PC-3 (cell line): ENCODE results near the gene MRM1. TPM values are rescaled to one million over a fixed set of nuclear protein-coding genes. Genes with fewer than 3 reads are reported as not detected.

Experiments used
- ATAC-seq: fragments of 200-7000 bp; cut with Tn5 transposase; 2 replicates; pipeline ENCODE4 v1.9.1; 2020; ENCODE audit warnings: mild to moderate bottlenecking, moderate library complexity
- BruUV-seq: library from RNA; stranded (reverse); fragments of 400-500 nt; replicated peaks from 2 replicates; lab custom pipeline; 2021; lab: Mats Ljungman, UMichigan
- CTCF ChIA-PET: fragments of 300-600 bp; sonication (Branson Sonifier 250); formaldehyde crosslinking; loops from one replicate; lab custom pipeline; 2022; ENCODE audit warnings: antibody characterized with exemption; lab: Charles Lee
- POLR2A ChIA-PET: fragments of 300-600 bp; sonication (Branson Sonifier 250); formaldehyde crosslinking; loops from one replicate; lab custom pipeline; 2022; ENCODE audit warnings: antibody characterized with exemption; ENCODE audit not compliant: unreplicated experiment; lab: Charles Lee
- DNase-seq: peaks from one replicate; pipeline ENCODE4 v3.0.0-alpha.2; 2015
- H2AFZ ChIP-seq: fragments of 300-600 bp; sonication (generic); 2 replicates; pipeline ENCODE4 v1.6.0; 2016; ENCODE audit warnings: antibody characterized with exemption, low read length
- H3F3A ChIP-seq: fragments of 300-600 bp; sonication (generic); one replicate; pipeline ENCODE4 v1.6.0; 2017; ENCODE audit warnings: antibody characterized with exemption, low read length, control low read depth, mild to moderate bottlenecking; ENCODE audit not compliant: unreplicated experiment
- H3K27ac ChIP-seq: fragments of 300-600 bp; sonication (generic); 2 replicates; pipeline ENCODE4 v1.5.1; 2016; ENCODE audit warnings: mild to moderate bottlenecking, low read length
- H3K27me3 ChIP-seq: fragments of 300-600 bp; sonication (generic); 2 replicates; pipeline ENCODE4 v1.6.1; 2016; ENCODE audit warnings: low read length, mixed read lengths
- H3K36me3 ChIP-seq: fragments of 300-600 bp; sonication (generic); 2 replicates; pipeline ENCODE4 v1.6.1; 2016; ENCODE audit warnings: low read depth, mixed run types, low read length, mixed read lengths
- H3K4me1 ChIP-seq: fragments of 300-600 bp; sonication (generic); 2 replicates; pipeline ENCODE4 v1.5.1; 2016; ENCODE audit warnings: low read length; ENCODE audit not compliant: insufficient read depth
- H3K4me2 ChIP-seq: fragments of 300-600 bp; sonication (generic); 2 replicates; pipeline ENCODE4 v1.6.0; 2016; ENCODE audit warnings: low read length
- H3K4me3 ChIP-seq: fragments of 300-600 bp; sonication (generic); 2 replicates; pipeline ENCODE4 v1.5.1; 2016; ENCODE audit warnings: mild to moderate bottlenecking, low read length, mixed read lengths
- H3K79me2 ChIP-seq: fragments of 300-600 bp; sonication (generic); 2 replicates; pipeline ENCODE4 v1.6.1; 2017; ENCODE audit warnings: low read length, mixed read lengths
- H3K9ac ChIP-seq: fragments of 300-600 bp; sonication (generic); 2 replicates; pipeline ENCODE4 v1.6.0; 2016; ENCODE audit warnings: mild to moderate bottlenecking, low read length
- H3K9me2 ChIP-seq: fragments of 300-600 bp; sonication (generic); replicated peaks from 2 replicates; pipeline ENCODE4 v1.6.1; 2016; ENCODE audit warnings: mixed run types, low read length, mixed read lengths
- H3K9me3 ChIP-seq: fragments of 300-600 bp; sonication (generic); 2 replicates; pipeline ENCODE4 v1.6.1; 2016; ENCODE audit warnings: low read length, mixed read lengths
- H4K20me1 ChIP-seq: fragments of 300-600 bp; sonication (generic); 2 replicates; pipeline ENCODE4 v1.6.1; 2016; ENCODE audit warnings: low read length, mixed read lengths
- CTCF ChIP-seq: fragments of 300-600 bp; sonication (generic); conservative IDR thresholded peaks from 2 replicates; pipeline ENCODE4 v1.5.1; 2017; ENCODE audit warnings: antibody characterized with exemption, low read depth, mild to moderate bottlenecking, low read length
- EZH2 ChIP-seq: fragments of 300-600 bp; sonication (generic); IDR thresholded peaks from one replicate; pipeline ENCODE4 v1.6.1; 2017; ENCODE audit warnings: antibody characterized with exemption, mild to moderate bottlenecking, low read length; ENCODE audit not compliant: unreplicated experiment
- EZH2phosphoT487 ChIP-seq: fragments of 300-600 bp; sonication (generic); IDR thresholded peaks from 2 replicates; pipeline ENCODE4 v1.6.1; 2018; ENCODE audit warnings: mild to moderate bottlenecking, antibody characterized with exemption, low read length, borderline replicate concordance
- intact Hi-C: fragments of 100-400 bp; cut with micrococcal nuclease; formaldehyde crosslinking; loops from 2 replicates; pipeline ENCODE4 v1.9.0; 2023
- total RNA-seq: library from RNA; depleted of rRNA; stranded (reverse); fragments of >200 nt; gene quantifications from 2 replicates; pipeline ENCODE4 v1.2.3, GENCODE V29; 2014

The MRM1 gene
- total RNA-seq, 1 experiment from 2014 or later: 9.2 TPM

- Histone ChIP-seq H3K27me3 (no peaks in the 10 kb centered on the region), H3K27ac (no peak overlapping the region), H3F3A (no peaks in the 10 kb centered on the region), H3K4me3 (no peak overlapping the region), H3K9ac (no peak overlapping the region), H4K20me1 (no peaks in the 10 kb centered on the region), H3K4me2 (no peak overlapping the region), H3K9me3 (no peaks in the 10 kb centered on the region), H3K79me2 (peaks cover 16% of the 10 kb centered on the region), H3K4me1 (no peaks in the 10 kb centered on the region), H3K36me3 (no peaks in the 10 kb centered on the region), H2AFZ (no peak overlapping the region), H3K9me2 (no peaks in the 10 kb centered on the region)
- intact Hi-C loops: no loop called here
- DNase-seq: peak; percentile 17
- ChIA-PET POLR2A (no interaction called here), CTCF (no interaction called here)
- no TSS peak for BruUV-seq
- ATAC-seq: no peak
- no peak for TF ChIP-seq EZH2phosphoT487
- TF ChIP-seq EZH2: no peak
- peak; percentile 34; the same call in 1 of the 2 replicates for TF ChIP-seq CTCF
Measured at GRCh38 chr17:36608794-36609497, 7.6 kb downstream of the MRM1 start.

GRCh38 chr17:36609498-36609862 lies 8.1 kb downstream of the MRM1 start:
- H3K9me3 ChIP-seq: no peaks in the 10 kb centered on the region
- peaks cover 10% of the 10 kb centered on the region for H3K79me2 ChIP-seq
- no peak overlapping the region for H3K9ac ChIP-seq
- no peaks in the 10 kb centered on the region for H3K9me2 ChIP-seq
- no TSS peak for BruUV-seq
- no peaks in the 10 kb centered on the region for H3K36me3 ChIP-seq
- no peaks in the 10 kb centered on the region for H4K20me1 ChIP-seq
- POLR2A ChIA-PET: no interaction called here
- H3K27ac ChIP-seq: no peak overlapping the region
- H3K27me3 ChIP-seq: no peaks in the 10 kb centered on the region
- no peak overlapping the region for H2AFZ ChIP-seq
- ATAC-seq: no peak
- intact Hi-C loops: no loop called here
- TF ChIP-seq CTCF: no peak
- no peaks in the 10 kb centered on the region for H3F3A ChIP-seq
- no peaks in the 10 kb centered on the region for H3K4me1 ChIP-seq
- CTCF ChIA-PET: no interaction called here
- no peak overlapping the region for H3K4me2 ChIP-seq
- DNase-seq: no peak
- H3K4me3 ChIP-seq: no peak overlapping the region

DNA sequence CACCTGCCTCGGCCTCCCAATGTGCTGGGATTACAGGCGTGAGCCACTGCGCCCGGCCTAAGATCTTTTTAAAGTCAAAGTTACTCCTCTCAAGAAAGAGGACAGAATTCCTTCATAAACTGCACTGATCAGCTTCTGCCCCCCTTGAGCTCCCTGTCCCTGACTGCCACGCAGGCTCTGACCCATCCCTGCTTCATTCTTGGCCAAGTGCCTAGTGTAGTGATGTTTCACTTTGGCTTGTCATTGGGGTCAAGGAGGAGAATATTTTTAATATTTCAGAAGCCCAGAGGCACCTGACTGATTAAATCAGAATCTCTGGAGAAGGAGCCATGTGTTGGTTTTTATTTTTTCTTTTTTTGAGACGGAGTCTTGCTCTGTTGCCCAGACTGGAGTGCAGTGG lies 9.1 kb downstream of the MRM1 start:
- no peak overlapping the region for H3K9ac ChIP-seq

More for the DNA sequence above, 9.1 kb downstream of the MRM1 start:
- intact Hi-C loops: no loop called here
- H3F3A ChIP-seq: no peaks in the 10 kb centered on the region
- peaks cover 7% of the 10 kb centered on the region for H3K79me2 ChIP-seq
- H4K20me1 ChIP-seq: no peaks in the 10 kb centered on the region
- H2AFZ ChIP-seq: no peak overlapping the region
- DNase-seq (no peak), ATAC-seq (no peak)
- no peaks in the 10 kb centered on the region for H3K9me2 ChIP-seq
- H3K4me3 ChIP-seq: no peak overlapping the region
- no peaks in the 10 kb centered on the region for H3K9me3 ChIP-seq
- H3K36me3 ChIP-seq: no peaks in the 10 kb centered on the region
- no peak overlapping the region for H3K27ac ChIP-seq
- CTCF ChIA-PET: no interaction called here
- BruUV-seq: no TSS peak
- no peak for TF ChIP-seq EZH2
- no peak for TF ChIP-seq EZH2phosphoT487
- TF ChIP-seq CTCF: no peak
- no peaks in the 10 kb centered on the region for H3K4me1 ChIP-seq
- POLR2A ChIA-PET: no interaction called here
- no peak overlapping the region for H3K4me2 ChIP-seq
- no peaks in the 10 kb centered on the region for H3K27me3 ChIP-seq
